Tracheal epithelial cell (primary cell): ENCODE results near the gene C3orf33. TPM values are rescaled to one million over a fixed set of nuclear protein-coding genes. Genes with fewer than 3 reads are reported as not detected.

Source experiments
- total RNA-seq: library from RNA; depleted of rRNA; stranded (reverse); fragments of >200 nt; gene quantifications from 2 replicates; pipeline ENCODE4 v1.2.1, GENCODE V29; 2014

C3orf33 gene
- 1.7 and 4.5 TPM in 2 replicates for total RNA-seq

GRCh38 chr3:155805802-155806618, at the start of gene C3orf33:
Gene C3orf33 (minus strand): TSS chr3:155806278. CDS start chr3:155806252, 26 bp downstream.

GRCh38 chr3:155854141-155854940, 48.3 kb upstream of the C3orf33 start, which contains the start of gene SLC33A1:
Gene SLC33A1 (minus strand): TSS chr3:155854427. CDS start chr3:155853997, 430 bp downstream.

GRCh38 chr3:155744626-155745324, 61.3 kb downstream of the C3orf33 start, which contains the start of gene PLCH1:
Gene PLCH1 (minus strand): TSS chr3:155745071. CDS start chr3:155704224, 40,847 bp downstream.

Other genes starting within 250 kb of the C3orf33 start
- gene PLCH1, start 61.2 kb downstream of the C3orf33 start, total RNA-seq: under 0.01 and 0.24 TPM in 2 replicates
- 40.5 and 51.6 TPM in 2 replicates for gene SLC33A1, start 48.1 kb upstream of the C3orf33 start, total RNA-seq
- gene GMPS, start 64.4 kb upstream of the C3orf33 start, total RNA-seq: 35.9 and 44.5 TPM in 2 replicates